PC-9 (cell line): ENCODE results near the gene ZFPL1. TPM values are rescaled to one million over a fixed set of nuclear protein-coding genes. Genes with fewer than 3 reads are reported as not detected.

Experiments
- BruUV-seq: library from RNA; stranded (reverse); fragments of 400-500 nt; replicated peaks from 2 replicates; lab custom pipeline; 2021; lab: Mats Ljungman, UMichigan
- CTCF ChIA-PET: fragments of 300-600 bp; sonication (Branson Sonifier 250); formaldehyde crosslinking; loops from one replicate; lab custom pipeline; 2022; ENCODE audit warnings: antibody characterized with exemption; lab: Charles Lee
- POLR2A ChIA-PET: fragments of 300-600 bp; sonication (Branson Sonifier 250); formaldehyde crosslinking; loops from one replicate; lab custom pipeline; 2022; ENCODE audit warnings: antibody characterized with exemption; ENCODE audit not compliant: unreplicated experiment; lab: Charles Lee
- DNase-seq, 2 experiments: peaks; one replicate each; pipeline versions ENCODE4 v3.0.0 to v3.0.0-alpha.2; 2015 to 2022; ENCODE audit warnings: mixed read lengths in 1 of 2
- H2AFZ ChIP-seq: fragments of 200-600 bp; sonication (generic); 2 replicates; pipeline ENCODE4 v1.8.1; 2017; ENCODE audit warnings: antibody characterized with exemption
- H3F3A ChIP-seq: fragments of 200-600 bp; sonication (generic); 2 replicates; pipeline ENCODE4 v1.8.1; 2017; ENCODE audit warnings: antibody characterized with exemption, mild to moderate bottlenecking, low read depth; ENCODE audit not compliant: insufficient read depth
- H3K27ac ChIP-seq: fragments of 200-600 bp; sonication (generic); 2 replicates; pipeline ENCODE4 v1.6.1; 2016; ENCODE audit warnings: mixed run types
- H3K27me3 ChIP-seq: fragments of 200-600 bp; sonication (generic); 2 replicates; pipeline ENCODE4 v1.6.1; 2016; ENCODE audit warnings: low read depth, mixed run types; ENCODE audit not compliant: insufficient read depth
- H3K36me3 ChIP-seq: fragments of 200-600 bp; sonication (generic); 2 replicates; pipeline ENCODE4 v1.6.1; 2016; ENCODE audit warnings: low read depth, mixed run types
- H3K4me1 ChIP-seq: fragments of 200-600 bp; sonication (generic); replicated peaks from 2 replicates; pipeline ENCODE4 v1.6.1; 2016; ENCODE audit warnings: mixed run types; ENCODE audit not compliant: insufficient read depth
- H3K4me2 ChIP-seq: fragments of 200-600 bp; sonication (generic); 2 replicates; pipeline ENCODE4 v1.6.1; 2017; ENCODE audit warnings: mixed run types
- H3K4me3 ChIP-seq: fragments of 200-600 bp; sonication (generic); 2 replicates; pipeline ENCODE4 v1.6.1; 2016; ENCODE audit warnings: mixed run types
- H3K79me2 ChIP-seq: fragments of 200-600 bp; sonication (generic); 2 replicates; pipeline ENCODE4 v1.6.1; 2017; ENCODE audit warnings: low read depth, mixed run types
- H3K9me2 ChIP-seq: fragments of 200-600 bp; sonication (generic); 2 replicates; pipeline ENCODE4 v1.8.1; 2017; ENCODE audit warnings: mild to moderate bottlenecking; ENCODE audit not compliant: insufficient read depth
- H3K9me3 ChIP-seq: fragments of 200-600 bp; sonication (generic); 2 replicates; pipeline ENCODE4 v1.8.1; 2016; ENCODE audit warnings: low read depth; ENCODE audit not compliant: insufficient read depth
- H4K20me1 ChIP-seq: fragments of 200-600 bp; sonication (generic); 2 replicates; pipeline ENCODE4 v1.8.1; 2017; ENCODE audit not compliant: insufficient read depth
- EZH2 ChIP-seq: fragments of 200-600 bp; sonication (generic); IDR thresholded peaks from 2 replicates; pipeline ENCODE4 v1.8.0; 2017; ENCODE audit warnings: antibody characterized with exemption, low read depth
- intact Hi-C: fragments of 100-400 bp; cut with micrococcal nuclease; formaldehyde crosslinking; loops from one replicate; pipeline ENCODE4 v1.10.0; 2022; ENCODE audit not compliant: unreplicated experiment
- total RNA-seq: library from RNA; stranded (reverse); gene quantifications from 2 replicates; pipeline ENCODE4 v1.2.3, GENCODE V29; 2021
- TF ChIP-seq, protein P1 (sequence below): fragments of 200-600 bp; sonication (generic); conservative IDR thresholded peaks from 2 replicates; pipeline ENCODE4 v1.6.1; 2017; ENCODE audit warnings: mixed run types, antibody characterized with exemption, mild to moderate bottlenecking, moderate library complexity

Gene ZFPL1
- total RNA-seq, 1 experiment from 2014 or later = 68.2 TPM

DNA sequence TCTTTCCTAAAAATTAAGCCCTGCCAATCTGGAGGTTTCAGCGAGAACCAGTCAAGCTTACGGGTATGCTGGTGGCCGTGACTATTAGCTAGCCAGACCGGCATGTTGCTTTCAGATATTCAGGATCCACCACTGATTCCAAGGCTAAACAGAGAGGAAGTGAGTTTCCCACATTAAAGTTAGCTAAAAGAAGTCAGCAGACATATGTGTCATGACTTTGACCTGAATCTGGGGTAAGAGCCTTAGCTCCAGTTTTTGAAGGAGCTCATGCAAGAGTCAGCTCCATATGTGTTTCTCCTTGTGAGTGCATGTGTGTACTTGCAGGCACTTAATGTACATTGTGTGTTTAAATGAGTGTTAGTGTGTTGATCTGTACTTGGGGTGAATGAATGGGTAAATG, 1.4 kb downstream of the ZFPL1 start:
- POLR2A ChIA-PET = interaction anchor here (0.5 to 0.7 kb wide), 2 partner anchors 11 to 15 kb away, joined by 3 to 6 read pairs; no protein-coding TSS in a partner anchor
- peaks cover 18% of the 10 kb centered on the region for H3F3A ChIP-seq
- H3K4me3 ChIP-seq = peak overlapping the region; percentile 82; the same call in 1 of the 2 replicates
- CTCF ChIA-PET = no interaction called here
- H3K4me1 ChIP-seq = peaks cover 17% of the 10 kb centered on the region
- H3K27ac ChIP-seq = no peak overlapping the region
- H3K9me2 ChIP-seq = no peaks in the 10 kb centered on the region
- no peaks in the 10 kb centered on the region for H3K9me3 ChIP-seq
- TF ChIP-seq EZH2 = no peak
- TF ChIP-seq, protein P1, sequence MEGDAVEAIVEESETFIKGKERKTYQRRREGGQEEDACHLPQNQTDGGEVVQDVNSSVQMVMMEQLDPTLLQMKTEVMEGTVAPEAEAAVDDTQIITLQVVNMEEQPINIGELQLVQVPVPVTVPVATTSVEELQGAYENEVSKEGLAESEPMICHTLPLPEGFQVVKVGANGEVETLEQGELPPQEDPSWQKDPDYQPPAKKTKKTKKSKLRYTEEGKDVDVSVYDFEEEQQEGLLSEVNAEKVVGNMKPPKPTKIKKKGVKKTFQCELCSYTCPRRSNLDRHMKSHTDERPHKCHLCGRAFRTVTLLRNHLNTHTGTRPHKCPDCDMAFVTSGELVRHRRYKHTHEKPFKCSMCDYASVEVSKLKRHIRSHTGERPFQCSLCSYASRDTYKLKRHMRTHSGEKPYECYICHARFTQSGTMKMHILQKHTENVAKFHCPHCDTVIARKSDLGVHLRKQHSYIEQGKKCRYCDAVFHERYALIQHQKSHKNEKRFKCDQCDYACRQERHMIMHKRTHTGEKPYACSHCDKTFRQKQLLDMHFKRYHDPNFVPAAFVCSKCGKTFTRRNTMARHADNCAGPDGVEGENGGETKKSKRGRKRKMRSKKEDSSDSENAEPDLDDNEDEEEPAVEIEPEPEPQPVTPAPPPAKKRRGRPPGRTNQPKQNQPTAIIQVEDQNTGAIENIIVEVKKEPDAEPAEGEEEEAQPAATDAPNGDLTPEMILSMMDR = no peak
- peaks cover 49% of the 10 kb centered on the region for H3K79me2 ChIP-seq
- H3K36me3 ChIP-seq = peaks cover 17% of the 10 kb centered on the region
- H3K27me3 ChIP-seq = no peaks in the 10 kb centered on the region
- no peaks in the 10 kb centered on the region for H4K20me1 ChIP-seq
- peak overlapping the region; percentile 93 for H3K4me2 ChIP-seq
- BruUV-seq = no TSS peak
- intact Hi-C loops = no loop called here
- H2AFZ ChIP-seq = no peak overlapping the region
- no peak for DNase-seq

DNA sequence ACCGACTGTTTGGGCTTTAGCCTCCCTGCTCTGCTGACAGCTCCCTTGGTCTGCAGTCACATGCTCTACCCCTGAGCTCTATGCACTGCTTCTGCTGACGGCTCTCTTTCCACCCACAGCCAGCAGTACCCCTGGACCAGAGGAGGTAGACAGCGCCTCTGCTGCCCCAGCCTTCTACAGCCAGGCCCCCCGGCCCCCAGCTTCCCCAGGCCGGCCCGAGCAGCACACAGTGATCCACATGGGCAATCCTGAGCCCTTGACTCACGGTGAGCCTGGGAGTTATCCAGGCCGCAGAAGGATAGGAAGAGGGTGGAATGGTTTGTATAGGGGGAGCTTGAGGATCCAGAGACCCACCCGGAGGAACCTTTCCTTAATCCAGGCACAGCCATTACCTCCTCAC, 2.8 kb downstream of the ZFPL1 start:
- Histone ChIP-seq H3K79me2 (peaks cover 39% of the 10 kb centered on the region), H3F3A (peaks cover 18% of the 10 kb centered on the region; the same call in 1 of the 2 replicates), H3K27me3 (no peaks in the 10 kb centered on the region), H3K4me3 (no peak overlapping the region), H3K9me2 (no peaks in the 10 kb centered on the region), H3K4me2 (no peak overlapping the region), H3K4me1 (peaks cover 17% of the 10 kb centered on the region), H4K20me1 (no peaks in the 10 kb centered on the region), H2AFZ (no peak overlapping the region), H3K27ac (no peak overlapping the region), H3K9me3 (no peaks in the 10 kb centered on the region), H3K36me3 (peaks cover 13% of the 10 kb centered on the region)
- POLR2A ChIA-PET = interaction anchor here (0.6 kb wide), 1 partner anchor 71 kb away, joined by 5 read pairs; no protein-coding TSS in a partner anchor
- CTCF ChIA-PET = no interaction called here
- intact Hi-C loops = no loop called here
- no peak for TF ChIP-seq EZH2
- TF ChIP-seq, protein P1 = no peak
- BruUV-seq = no TSS peak
- no peak for DNase-seq

DNA sequence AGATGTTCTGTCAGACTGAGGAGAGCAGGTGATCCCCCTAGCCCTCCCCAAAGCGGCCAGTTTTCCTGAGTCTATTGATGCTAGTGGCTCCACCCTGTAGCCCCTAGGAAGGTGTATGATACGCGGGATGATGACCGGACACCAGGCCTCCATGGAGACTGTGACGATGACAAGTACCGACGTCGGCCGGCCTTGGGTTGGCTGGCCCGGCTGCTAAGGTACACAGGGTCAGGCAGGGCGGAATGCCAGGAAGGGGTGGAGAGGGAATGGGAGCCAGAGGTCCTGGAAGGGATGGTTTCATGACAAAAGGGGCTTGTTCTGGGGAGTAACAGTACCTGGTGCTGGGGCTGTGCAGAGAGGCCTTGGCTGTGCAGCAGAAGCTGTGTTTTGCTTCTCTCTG, 3.2 kb downstream of the ZFPL1 start:
- no peak for DNase-seq
- ChIA-PET CTCF (no interaction called here), POLR2A (no interaction called here)
- H3K4me2 ChIP-seq = no peak overlapping the region
- peaks cover 18% of the 10 kb centered on the region; the same call in 1 of the 2 replicates for H3F3A ChIP-seq
- H3K9me2 ChIP-seq = no peaks in the 10 kb centered on the region
- TF ChIP-seq, protein P1 = no peak
- TF ChIP-seq EZH2 = no peak
- no peaks in the 10 kb centered on the region for H3K9me3 ChIP-seq
- H3K4me3 ChIP-seq = no peak overlapping the region
- no peaks in the 10 kb centered on the region for H3K27me3 ChIP-seq
- intact Hi-C loops = no loop called here
- no peak overlapping the region for H3K27ac ChIP-seq
- H3K36me3 ChIP-seq = peaks cover 13% of the 10 kb centered on the region
- peaks cover 35% of the 10 kb centered on the region for H3K79me2 ChIP-seq
- BruUV-seq = no TSS peak
- no peak overlapping the region for H2AFZ ChIP-seq
- no peaks in the 10 kb centered on the region for H4K20me1 ChIP-seq
- H3K4me1 ChIP-seq = peaks cover 17% of the 10 kb centered on the region
